Adipocyte (in vitro differentiated cells): ENCODE measurements around the gene MCC.
A peak's percentile ranks its signal among the peaks of the same experiment; 100 is the strongest.

Experiments
- DNase-seq: peaks from one replicate; pipeline ENCODE4 v3.0.0-alpha.2; 2015; ENCODE audit warnings: low read depth
- H3K27me3 ChIP-seq: replicated peaks from 2 replicates; pipeline ENCODE4 v1.7.0; 2013; ENCODE audit warnings: mild to moderate bottlenecking, low read length, moderate library complexity; ENCODE audit not compliant: control insufficient read depth, insufficient read depth
- H3K36me3 ChIP-seq: 2 replicates; pipeline ENCODE4 v1.7.0; 2013; ENCODE audit warnings: low read length, mild to moderate bottlenecking, moderate library complexity; ENCODE audit not compliant: control insufficient read depth, insufficient read depth, severe bottlenecking
- H3K4me1 ChIP-seq: 2 replicates; pipeline ENCODE4 v1.7.0; 2013; ENCODE audit warnings: mild to moderate bottlenecking, low read length, moderate library complexity; ENCODE audit not compliant: control insufficient read depth, insufficient read depth
- H3K4me3 ChIP-seq: 2 replicates; pipeline ENCODE4 v1.7.0; 2013; ENCODE audit warnings: mild to moderate bottlenecking, low read length, moderate library complexity
- H3K9ac ChIP-seq: 2 replicates; pipeline ENCODE4 v1.7.0; 2013; ENCODE audit warnings: mild to moderate bottlenecking, low read length, moderate library complexity
- H3K9me3 ChIP-seq: 2 replicates; pipeline ENCODE4 v1.7.0; 2013; ENCODE audit warnings: mild to moderate bottlenecking, low read length, moderate library complexity; ENCODE audit not compliant: control insufficient read depth

The MCC gene

DNA sequence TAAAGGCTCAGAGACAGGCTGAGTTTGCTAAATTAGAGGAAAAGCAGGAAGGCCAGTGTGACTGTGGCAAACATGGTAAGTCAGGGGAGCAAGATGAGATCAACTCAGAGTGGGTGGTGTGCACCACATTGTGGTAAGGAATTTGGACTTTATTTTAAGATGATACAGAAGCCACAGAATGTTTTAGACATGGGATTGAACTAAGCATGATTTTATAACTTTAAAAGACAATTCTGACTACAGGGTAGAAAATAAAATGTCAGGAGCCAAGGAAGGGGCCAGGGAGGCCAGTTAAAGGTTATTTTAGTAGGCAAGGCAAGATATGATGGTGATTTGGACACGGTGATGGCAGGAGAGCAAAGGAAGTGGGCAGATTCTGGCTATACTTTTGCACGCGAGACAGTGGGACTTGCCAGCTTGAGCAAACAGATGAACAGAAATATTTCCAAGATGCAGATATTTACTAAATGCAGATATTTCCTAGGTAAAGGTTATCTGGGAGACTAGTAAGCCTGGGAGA is 107.4 kb downstream of the MCC start:
- H3K9me3 ChIP-seq, result no peaks in the 10 kb centered on the region
- no peaks in the 10 kb centered on the region for H3K27me3 ChIP-seq
- H3K9ac ChIP-seq, result no peak overlapping the region
- H3K4me1 ChIP-seq, result peaks cover 13% of the 10 kb centered on the region
- H3K4me3 ChIP-seq, result no peak overlapping the region
- DNase-seq, result peak; percentile 6
- no peaks in the 10 kb centered on the region for H3K36me3 ChIP-seq

DNA sequence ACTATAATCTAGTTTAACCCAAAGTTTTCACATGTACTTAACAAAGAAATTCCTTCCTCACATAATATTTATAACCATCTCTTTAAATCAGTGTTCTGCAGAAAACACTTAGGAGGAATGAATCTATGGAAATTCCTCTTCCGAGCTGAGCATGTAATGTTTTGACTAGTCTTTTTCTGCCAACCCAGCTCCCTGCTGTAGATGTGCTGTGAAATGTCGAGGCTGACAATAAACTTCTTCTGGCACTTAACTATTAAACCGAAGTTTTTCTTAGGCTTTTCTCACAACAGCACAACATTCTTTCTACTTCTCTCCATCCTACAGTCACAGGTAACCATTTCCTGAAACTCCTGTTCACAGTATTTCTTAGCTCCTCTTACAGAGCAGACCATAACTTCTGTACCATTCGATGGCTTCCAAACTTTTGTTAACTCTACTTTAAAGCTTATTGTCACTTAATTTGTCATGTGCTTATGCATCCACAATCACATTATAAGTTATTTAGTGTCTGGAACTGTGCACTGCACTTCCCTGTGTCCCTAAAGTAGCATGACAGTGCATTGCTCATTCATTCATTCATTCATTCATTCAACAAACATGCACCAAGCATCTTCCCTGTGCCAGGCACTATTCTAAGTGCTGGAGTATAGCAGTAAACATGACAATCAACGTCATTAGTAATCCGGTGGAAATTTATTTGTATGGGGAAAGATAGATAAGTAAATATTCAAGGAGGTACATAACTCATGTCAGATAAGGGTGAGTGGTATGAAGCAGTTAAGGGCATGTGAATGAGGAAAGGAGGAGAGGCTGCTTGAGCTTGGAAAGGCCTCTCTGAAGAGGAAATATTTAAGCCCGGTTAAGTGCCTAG is 108.1 kb downstream of the MCC start:
- H3K9me3 ChIP-seq, result no peaks in the 10 kb centered on the region
- no peak for DNase-seq
- H3K27me3 ChIP-seq, result no peaks in the 10 kb centered on the region
- no peak overlapping the region for H3K9ac ChIP-seq
- peaks cover 13% of the 10 kb centered on the region for H3K4me1 ChIP-seq
- no peak overlapping the region for H3K4me3 ChIP-seq
- no peaks in the 10 kb centered on the region for H3K36me3 ChIP-seq

DNA sequence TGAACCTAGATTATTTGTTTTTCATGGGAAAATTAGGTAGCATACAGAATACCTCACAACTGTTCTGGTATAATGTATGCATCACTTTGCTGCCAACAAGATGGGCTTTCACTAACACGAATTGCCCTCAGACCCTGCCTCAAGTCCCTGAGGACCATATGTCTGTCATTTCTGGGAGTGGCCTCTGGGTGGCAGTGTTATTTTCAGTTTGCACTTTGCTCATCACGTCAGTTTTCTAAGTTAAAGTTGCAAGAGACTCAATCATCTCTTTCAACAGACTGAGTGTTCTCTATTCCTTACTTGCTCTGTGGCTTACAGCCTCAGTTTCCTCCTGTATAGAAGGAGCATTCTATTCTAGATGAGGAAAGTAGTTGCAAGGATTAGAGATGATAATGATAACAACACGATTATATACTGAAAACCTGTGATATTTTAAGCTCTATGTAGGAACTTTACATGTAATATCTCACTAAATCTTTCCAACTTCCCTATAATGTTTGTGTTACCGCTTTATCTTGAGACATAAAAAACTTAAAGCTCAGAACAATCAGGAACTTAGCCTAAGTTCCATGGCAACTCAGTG is 109.2 kb downstream of the MCC start:
- H3K9ac ChIP-seq, result no peak overlapping the region
- no peaks in the 10 kb centered on the region for H3K27me3 ChIP-seq
- DNase-seq, result peak; percentile 86
- no peaks in the 10 kb centered on the region for H3K9me3 ChIP-seq
- no peaks in the 10 kb centered on the region for H3K36me3 ChIP-seq
- no peak overlapping the region for H3K4me3 ChIP-seq
- H3K4me1 ChIP-seq, result peaks cover 13% of the 10 kb centered on the region

DNA sequence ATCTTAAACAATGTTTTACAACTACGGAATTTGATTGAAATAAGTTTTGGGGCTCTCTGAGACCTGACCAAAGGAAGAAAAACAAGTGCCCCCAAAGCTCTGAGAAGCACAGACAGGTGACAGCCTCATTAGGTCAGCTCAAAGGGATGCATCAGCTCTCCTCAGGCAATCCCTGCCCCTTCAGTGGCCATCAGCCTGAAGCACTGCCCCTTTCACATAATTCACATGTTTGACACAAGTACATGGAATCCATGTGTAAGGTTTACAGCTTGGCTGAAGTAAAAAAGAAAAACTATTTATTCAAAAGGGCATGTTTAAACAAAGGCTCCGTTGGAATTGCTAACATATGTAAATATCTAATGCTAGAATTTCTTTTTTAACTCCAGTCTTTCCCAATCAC is 109.7 kb downstream of the MCC start:
- no peaks in the 10 kb centered on the region for H3K36me3 ChIP-seq
- peaks cover 13% of the 10 kb centered on the region for H3K4me1 ChIP-seq
- DNase-seq, result peak; percentile 27
- no peak overlapping the region for H3K9ac ChIP-seq
- H3K27me3 ChIP-seq, result no peaks in the 10 kb centered on the region
- H3K4me3 ChIP-seq, result no peak overlapping the region
- H3K9me3 ChIP-seq, result no peaks in the 10 kb centered on the region

DNA sequence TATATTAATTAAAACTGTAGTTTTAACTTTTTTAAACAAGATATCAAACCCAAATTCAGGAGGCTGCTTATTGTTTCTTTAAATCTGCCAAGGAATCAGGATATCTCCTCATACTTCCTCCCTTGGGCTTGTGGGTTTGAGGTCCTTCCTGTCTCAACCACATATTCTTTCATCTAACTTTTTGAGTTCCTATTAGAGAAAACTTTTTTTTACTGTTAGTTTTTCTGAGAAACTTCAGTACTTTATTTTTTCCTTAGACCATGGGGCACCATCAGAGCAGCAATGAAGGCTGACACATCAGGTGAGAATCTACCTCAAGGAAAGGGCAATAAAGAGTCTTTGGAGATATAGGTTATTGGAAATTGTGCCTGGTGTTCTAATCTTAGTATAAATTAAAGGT is 110.2 kb downstream of the MCC start:
- Histone ChIP-seq H3K4me3 (no peak overlapping the region), H3K9me3 (no peaks in the 10 kb centered on the region), H3K27me3 (no peaks in the 10 kb centered on the region), H3K4me1 (peaks cover 10% of the 10 kb centered on the region), H3K36me3 (no peaks in the 10 kb centered on the region), H3K9ac (no peak overlapping the region)
- no peak for DNase-seq

DNA sequence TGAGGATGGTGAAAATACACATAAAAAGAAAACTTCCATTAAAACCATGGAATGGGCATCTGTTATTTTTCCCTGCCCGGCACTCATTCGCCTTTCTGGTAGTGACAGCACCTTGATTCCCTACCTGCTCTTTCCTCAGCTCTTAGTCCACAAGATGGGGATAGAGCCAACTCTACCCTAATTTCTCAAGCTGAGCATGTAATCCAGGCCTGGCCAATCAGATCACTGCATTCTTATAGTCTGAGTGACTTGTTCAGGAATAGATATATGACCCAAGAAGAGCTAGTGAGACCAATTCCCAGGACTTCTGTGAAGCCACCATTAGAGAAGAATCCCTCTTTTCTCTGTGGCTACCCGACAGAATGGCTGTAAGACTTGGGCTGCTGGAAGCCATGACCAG is 111.6 kb downstream of the MCC start:
- H3K36me3 ChIP-seq, result no peaks in the 10 kb centered on the region
- no peak for DNase-seq
- H3K9me3 ChIP-seq, result no peaks in the 10 kb centered on the region
- H3K9ac ChIP-seq, result no peak overlapping the region
- peaks cover 13% of the 10 kb centered on the region for H3K4me1 ChIP-seq
- no peaks in the 10 kb centered on the region for H3K27me3 ChIP-seq
- no peak overlapping the region for H3K4me3 ChIP-seq

DNA sequence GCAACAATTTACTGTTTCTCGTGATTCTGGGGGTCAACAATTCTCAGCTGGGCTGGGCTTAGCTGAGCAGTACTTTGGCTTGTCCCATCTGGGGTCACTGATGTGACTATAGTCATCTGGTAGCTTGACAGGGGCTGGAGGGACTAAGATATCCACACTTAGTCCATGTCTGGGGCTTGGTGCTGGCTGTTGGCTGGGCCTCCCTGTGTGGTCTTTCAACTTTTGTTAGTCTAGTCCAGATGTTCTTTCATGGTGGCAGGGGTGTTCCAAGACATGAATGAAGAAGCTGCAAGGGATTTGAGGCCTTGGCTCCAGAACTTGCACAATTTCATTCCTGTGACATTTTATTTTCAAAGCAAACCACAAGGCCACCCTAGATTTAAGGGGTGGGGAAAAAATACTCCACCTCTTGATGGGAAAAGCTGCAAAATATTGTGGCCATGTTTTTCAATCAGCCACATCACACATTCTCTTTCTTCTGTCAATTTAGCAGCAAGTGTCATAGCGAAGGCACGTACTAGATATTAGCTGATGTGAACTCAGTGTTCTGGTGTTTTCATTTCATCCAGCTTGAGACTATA is 112.7 kb downstream of the MCC start:
- Histone ChIP-seq H3K36me3 (no peaks in the 10 kb centered on the region), H3K27me3 (no peaks in the 10 kb centered on the region), H3K9me3 (no peaks in the 10 kb centered on the region), H3K9ac (no peak overlapping the region), H3K4me3 (no peak overlapping the region), H3K4me1 (peaks cover 17% of the 10 kb centered on the region)
- no peak for DNase-seq

DNA sequence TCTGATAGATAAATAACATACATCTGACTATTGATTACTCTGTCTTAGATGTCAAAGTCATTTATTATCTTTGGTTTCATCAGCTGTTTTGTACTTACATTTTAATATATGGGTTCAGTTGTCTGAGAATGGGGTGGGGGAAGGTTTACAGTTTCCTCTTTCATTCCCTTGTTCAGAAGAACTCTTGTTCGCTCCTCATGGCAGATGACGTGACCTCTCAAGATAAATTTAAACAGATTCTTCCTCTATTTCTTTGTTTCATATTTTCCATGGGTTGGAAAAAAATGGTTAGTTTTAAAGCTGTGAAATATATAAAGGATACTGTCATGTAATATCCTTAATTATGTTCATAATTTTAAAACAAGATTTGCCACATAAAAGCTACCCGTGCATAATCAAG is 114.8 kb downstream of the MCC start:
- no peak overlapping the region for H3K4me3 ChIP-seq
- no peak for DNase-seq

DNA sequence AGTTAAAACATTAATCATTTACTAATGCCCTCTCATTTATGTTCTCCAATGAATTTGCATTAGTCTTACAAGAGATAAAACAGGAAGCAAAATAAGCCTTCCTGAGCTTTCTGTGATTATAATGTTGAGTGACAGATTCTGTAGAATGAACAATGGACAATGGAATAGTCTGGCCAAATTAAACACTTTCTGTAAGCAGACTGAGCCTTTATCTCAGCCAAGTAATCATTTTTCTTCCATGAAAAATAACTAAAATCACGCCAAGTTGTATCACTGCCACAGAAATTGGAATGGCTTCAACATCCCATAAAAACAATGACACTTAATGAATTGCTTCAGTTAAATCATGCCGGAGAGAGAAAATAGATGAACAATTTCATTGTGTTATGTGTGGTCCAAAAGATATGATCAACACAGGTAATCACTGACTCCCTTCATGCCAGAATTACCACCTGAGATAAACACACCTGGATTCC is 116.5 kb downstream of the MCC start:
- H3K9me3 ChIP-seq, result no peaks in the 10 kb centered on the region
- peaks cover 10% of the 10 kb centered on the region for H3K4me1 ChIP-seq
- no peaks in the 10 kb centered on the region for H3K27me3 ChIP-seq
- H3K9ac ChIP-seq, result no peak overlapping the region
- DNase-seq, result no peak
- H3K4me3 ChIP-seq, result no peak overlapping the region
- H3K36me3 ChIP-seq, result no peaks in the 10 kb centered on the region

More for the DNA sequence above, 114.8 kb downstream of the MCC start:
- Histone ChIP-seq H3K9ac (no peak overlapping the region), H3K9me3 (no peaks in the 10 kb centered on the region), H3K27me3 (no peaks in the 10 kb centered on the region), H3K36me3 (no peaks in the 10 kb centered on the region), H3K4me1 (peaks cover 15% of the 10 kb centered on the region)

DNA sequence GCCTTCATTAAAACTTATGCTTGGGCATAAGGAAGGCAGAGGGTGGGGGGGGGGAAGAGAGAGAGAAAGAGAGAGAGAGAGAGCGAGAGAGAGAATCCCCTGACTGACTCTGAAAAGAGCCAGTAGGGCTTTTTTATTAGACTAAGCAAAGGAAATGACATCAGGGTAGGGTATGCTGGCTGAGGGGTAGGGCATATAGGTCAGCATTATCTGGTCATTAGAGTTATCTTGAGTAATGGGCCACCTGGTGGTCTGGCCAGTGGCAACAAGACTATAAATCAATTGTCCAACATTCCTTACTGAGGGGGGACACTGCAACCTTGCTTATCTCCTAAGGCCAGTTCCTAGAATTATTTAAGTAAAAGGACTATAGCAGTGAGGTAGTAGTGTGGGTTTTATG is 120.7 kb downstream of the MCC start:
- H3K36me3 ChIP-seq, result no peaks in the 10 kb centered on the region
- H3K27me3 ChIP-seq, result no peaks in the 10 kb centered on the region
- peaks cover 10% of the 10 kb centered on the region for H3K4me1 ChIP-seq
- H3K9me3 ChIP-seq, result peaks cover 13% of the 10 kb centered on the region
- H3K4me3 ChIP-seq, result no peak overlapping the region
- no peak overlapping the region for H3K9ac ChIP-seq
- no peak for DNase-seq

DNA sequence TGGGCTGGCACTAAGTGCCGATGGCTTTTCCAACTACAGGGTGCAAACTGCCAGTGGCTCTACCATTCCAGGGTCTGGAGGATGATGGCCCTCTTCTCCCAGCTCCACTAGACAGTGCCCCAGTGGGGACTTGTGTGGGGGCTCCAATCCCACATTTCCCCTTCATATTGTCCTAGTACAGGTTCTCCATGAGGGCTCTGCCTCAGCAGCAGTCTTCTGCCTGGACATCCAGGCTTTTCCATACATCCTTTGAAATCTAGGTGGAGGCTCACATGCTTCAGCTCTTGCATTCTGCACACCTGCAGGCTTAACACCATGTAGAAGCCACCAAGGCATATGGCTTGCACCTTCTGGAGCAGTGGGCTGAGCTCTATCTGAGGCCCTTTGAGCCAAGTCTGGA is 123.8 kb downstream of the MCC start:
- no peak overlapping the region for H3K9ac ChIP-seq
- peaks cover 13% of the 10 kb centered on the region for H3K9me3 ChIP-seq
- no peak for DNase-seq
- no peaks in the 10 kb centered on the region for H3K27me3 ChIP-seq
- no peaks in the 10 kb centered on the region for H3K36me3 ChIP-seq
- H3K4me1 ChIP-seq, result no peaks in the 10 kb centered on the region
- no peak overlapping the region for H3K4me3 ChIP-seq
